HG03521 (cell line): ENCODE data around the gene SPARCL1.
"Not testable (repeated sequence)": the region's sequence is repeated elsewhere in the genome, so short reads cannot be mapped to it uniquely, and the experiment has no call there.

Experiments used
- ATAC-seq: cut with Tn5 transposase; IDR thresholded peaks from one replicate; pipeline ENCODE4 v1.9.1; 2021; ENCODE audit warnings: mild to moderate bottlenecking, moderate library complexity; ENCODE audit not compliant: unreplicated experiment

Gene SPARCL1

GRCh38 chr4:87502580-87503238, 26.5 kb downstream of the SPARCL1 start:
- no peak for ATAC-seq

GRCh38 chr4:87500092-87500462, 29.1 kb downstream of the SPARCL1 start:
- ATAC-seq, result peak; percentile 20

GRCh38 chr4:87499403-87500091, 29.6 kb downstream of the SPARCL1 start:
- peak; percentile 72 for ATAC-seq

- ATAC-seq, result peak; percentile 43
These were observed 30.7 kb downstream of the SPARCL1 start for GRCh38 chr4:87498446-87498900.

- no peak for ATAC-seq
These were observed 31.6 kb downstream of the SPARCL1 start for GRCh38 chr4:87497578-87497977.

GRCh38 chr4:87497159-87497558, 32.0 kb downstream of the SPARCL1 start:
- no peak for ATAC-seq

GRCh38 chr4:87493115-87493514, 36.1 kb downstream of the SPARCL1 start:
- no peak for ATAC-seq

- ATAC-seq, result not testable (repeated sequence)
These were observed 37.3 kb downstream of the SPARCL1 start for GRCh38 chr4:87491851-87492250.

GRCh38 chr4:87491436-87491835, 37.7 kb downstream of the SPARCL1 start:
- ATAC-seq, result no peak

- no peak for ATAC-seq
These were observed 38.4 kb downstream of the SPARCL1 start for GRCh38 chr4:87490664-87491369.

- no peak for ATAC-seq
These were observed 39.5 kb downstream of the SPARCL1 start for GRCh38 chr4:87489678-87490077.

GRCh38 chr4:87488666-87489065, 40.5 kb downstream of the SPARCL1 start:
- not testable (repeated sequence) for ATAC-seq

GRCh38 chr4:87483247-87483646, 45.9 kb downstream of the SPARCL1 start:
- not testable (repeated sequence) for ATAC-seq

GRCh38 chr4:87481377-87481776, 47.8 kb downstream of the SPARCL1 start:
- no peak for ATAC-seq

- ATAC-seq, result no peak
These were observed 50.4 kb downstream of the SPARCL1 start for GRCh38 chr4:87478732-87479250.

GRCh38 chr4:87476934-87477333, 52.2 kb downstream of the SPARCL1 start:
- ATAC-seq, result no peak

- no peak for ATAC-seq
These were observed 59.8 kb downstream of the SPARCL1 start for GRCh38 chr4:87469390-87469789.

GRCh38 chr4:87465739-87466366, 63.3 kb downstream of the SPARCL1 start:
- ATAC-seq, result peak; percentile 48

- ATAC-seq, result no peak
These were observed 67.1 kb downstream of the SPARCL1 start for GRCh38 chr4:87462102-87462501.

GRCh38 chr4:87461281-87461700, 67.9 kb downstream of the SPARCL1 start:
- ATAC-seq, result no peak

- ATAC-seq, result no peak
These were observed 70.3 kb downstream of the SPARCL1 start for GRCh38 chr4:87458913-87459312.
